WTC11 (cell line): ENCODE measurements around the gene SNIP1. TPM values are rescaled to one million over a fixed set of nuclear protein-coding genes. Genes with fewer than 3 reads are reported as not detected.
"Not testable (repeated sequence)": the region's sequence is repeated elsewhere in the genome, so short reads cannot be mapped to it uniquely, and the experiment has no call there.

Experiments
- ATAC-seq: fragments of 200-7000 bp; cut with Tn5 transposase; 2 replicates; pipeline ENCODE4 v1.10.0; 2021; ENCODE audit warnings: mild to moderate bottlenecking, moderate library complexity
- CTCF ChIA-PET: fragments of 300-600 bp; sonication (Branson Sonifier 250); formaldehyde crosslinking; loops from one replicate; lab custom pipeline; 2021; ENCODE audit warnings: antibody characterized with exemption; lab: Charles Lee
- POLR2A ChIA-PET: fragments of 350-600 bp; sonication (Branson Sonifier 250); formaldehyde crosslinking; loops from one replicate; lab custom pipeline; 2021; ENCODE audit warnings: antibody characterized with exemption; lab: Charles Lee
- DNase-seq: peaks from one replicate; pipeline ENCODE4 v3.0.0; 2021; ENCODE audit warnings: low spot score
- H3K27ac Mint-ChIP-seq: 2 replicates; pipeline ENCODE4 v1.8.0; 2021; ENCODE audit warnings: mixed read lengths
- H3K27me3 Mint-ChIP-seq: 2 replicates; pipeline ENCODE4 v1.8.0; 2021; ENCODE audit warnings: low read depth, mild to moderate bottlenecking, moderate library complexity, mixed read lengths
- H3K36me3 Mint-ChIP-seq: 2 replicates; pipeline ENCODE4 v1.8.0; 2021; ENCODE audit warnings: mixed read lengths
- H3K4me1 Mint-ChIP-seq: 2 replicates; pipeline ENCODE4 v1.8.0; 2022; ENCODE audit warnings: mixed read lengths
- H3K4me3 Mint-ChIP-seq: 2 replicates; pipeline ENCODE4 v1.8.0; 2021; ENCODE audit warnings: mild to moderate bottlenecking, moderate library complexity, mixed read lengths
- H3K9me3 Mint-ChIP-seq: 2 replicates; pipeline ENCODE4 v1.8.0; 2021; ENCODE audit warnings: mixed read lengths
- ATF1 ChIP-seq: sonication (generic); formaldehyde crosslinking; IDR thresholded peaks from 2 replicates; pipeline ENCODE4 v1.8.1; 2023; ENCODE audit warnings: mild to moderate bottlenecking, moderate library complexity, missing genetic modification reagents
- CREB1 ChIP-seq: sonication (generic); formaldehyde crosslinking; IDR thresholded peaks from 2 replicates; pipeline ENCODE4 v1.8.0; 2023; ENCODE audit warnings: mild to moderate bottlenecking, missing genetic modification reagents
- E2F4 ChIP-seq: sonication (generic); formaldehyde crosslinking; IDR thresholded peaks from 2 replicates; pipeline ENCODE4 v1.8.1; 2022; ENCODE audit warnings: low read depth, mild to moderate bottlenecking, moderate library complexity, missing genetic modification reagents, borderline replicate concordance
- FOXJ3 ChIP-seq: sonication (generic); formaldehyde crosslinking; IDR thresholded peaks from 2 replicates; pipeline ENCODE4 v1.9.0; 2021; ENCODE audit warnings: missing genetic modification reagents, mild to moderate bottlenecking, borderline replicate concordance
- HMGA2 ChIP-seq: fragments of 250-450 bp; sonication (Bioruptor Pico); IDR thresholded peaks from 2 replicates; pipeline ENCODE4 v1.4.0; 2021; ENCODE audit warnings: mild to moderate bottlenecking, moderate library complexity
- KAT7 ChIP-seq: sonication (generic); formaldehyde crosslinking; IDR thresholded peaks from 2 replicates; pipeline ENCODE4 v1.8.1; 2023; ENCODE audit warnings: missing genetic modification reagents, mild to moderate bottlenecking, borderline replicate concordance
- NFATC4 ChIP-seq: fragments of 250-450 bp; sonication (Bioruptor Pico); IDR thresholded peaks from 2 replicates; pipeline ENCODE4 v1.9.0; 2021; ENCODE audit warnings: mild to moderate bottlenecking
- NFYB ChIP-seq: sonication (generic); formaldehyde crosslinking; conservative IDR thresholded peaks from 2 replicates; pipeline ENCODE4 v1.8.0; 2022; ENCODE audit warnings: low read depth, missing genetic modification reagents
- NR3C1 ChIP-seq: sonication (generic); formaldehyde crosslinking; conservative IDR thresholded peaks from 2 replicates; pipeline ENCODE4 v1.8.1; 2023; ENCODE audit warnings: low read depth, mild to moderate bottlenecking, missing genetic modification reagents
- PRRX2 ChIP-seq: fragments of 250-450 bp; sonication (Bioruptor Pico); IDR thresholded peaks from 2 replicates; pipeline ENCODE4 v1.8.0; 2021; ENCODE audit warnings: mild to moderate bottlenecking
- STAT6 ChIP-seq: sonication (generic); formaldehyde crosslinking; conservative IDR thresholded peaks from 2 replicates; pipeline ENCODE4 v1.8.1; 2023; ENCODE audit warnings: mild to moderate bottlenecking, low read depth, missing genetic modification reagents, moderate library complexity
- ZNF219 ChIP-seq: sonication (generic); formaldehyde crosslinking; IDR thresholded peaks from 2 replicates; pipeline ENCODE4 v1.8.0; 2023; ENCODE audit warnings: missing genetic modification reagents, mild to moderate bottlenecking, borderline replicate concordance
- ZNF263 ChIP-seq: sonication (generic); formaldehyde crosslinking; IDR thresholded peaks from 2 replicates; pipeline ENCODE4 v1.8.1; 2022; ENCODE audit warnings: low read depth, mild to moderate bottlenecking, moderate library complexity, missing genetic modification reagents
- ZNF396 ChIP-seq: fragments of 250-450 bp; sonication (Bioruptor Pico); IDR thresholded peaks from 2 replicates; pipeline ENCODE4 v1.8.0; 2021; ENCODE audit warnings: mild to moderate bottlenecking, moderate library complexity, borderline replicate concordance
- ZNF416 ChIP-seq: fragments of 250-450 bp; sonication (Bioruptor Pico); IDR thresholded peaks from 2 replicates; pipeline ENCODE4 v1.9.0; 2021; ENCODE audit warnings: mild to moderate bottlenecking, inconsistent platforms
- total RNA-seq: library from RNA; stranded (reverse); gene quantifications from 3 replicates; pipeline ENCODE4 v1.2.3, GENCODE V29; 2021
- TF ChIP-seq, protein P1 (sequence below): sonication (generic); formaldehyde crosslinking; conservative IDR thresholded peaks from 2 replicates; pipeline ENCODE4 v1.8.1; 2022; ENCODE audit warnings: mild to moderate bottlenecking, missing genetic modification reagents

Gene SNIP1
- total RNA-seq, 1 experiment from 2014 or later: 18.3 TPM

DNA sequence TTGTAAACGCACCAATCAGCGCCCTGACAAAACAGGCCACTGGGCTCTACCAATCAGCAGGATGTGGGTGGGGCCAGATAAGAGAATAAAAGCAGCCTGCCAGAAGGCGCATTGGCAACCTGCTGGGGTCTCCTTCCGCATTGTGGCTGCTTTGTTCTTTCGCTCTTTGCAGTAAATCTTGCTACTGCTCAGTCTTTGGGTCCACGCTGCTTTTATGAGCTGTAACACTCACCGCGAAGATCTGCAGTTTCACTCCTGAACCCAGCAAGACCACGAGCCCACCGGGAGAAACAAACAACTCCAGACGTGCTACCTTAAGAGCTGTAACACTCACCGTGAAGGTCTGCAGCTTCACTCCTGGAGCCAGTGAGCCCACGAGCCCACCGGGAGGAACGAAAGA, 35.2 kb downstream of the SNIP1 start:
- H3K27me3 Mint-ChIP-seq, H3K36me3 Mint-ChIP-seq, H3K27ac Mint-ChIP-seq, DNase-seq, H3K4me3 Mint-ChIP-seq, CTCF ChIA-PET, ATAC-seq, POLR2A ChIA-PET: not testable (repeated sequence)
- peak; percentile 57 for TF ChIP-seq NFYB
- peaks cover 22% of the 10 kb centered on the region for H3K4me1 Mint-ChIP-seq
- peaks cover 15% of the 10 kb centered on the region for H3K9me3 Mint-ChIP-seq

DNA sequence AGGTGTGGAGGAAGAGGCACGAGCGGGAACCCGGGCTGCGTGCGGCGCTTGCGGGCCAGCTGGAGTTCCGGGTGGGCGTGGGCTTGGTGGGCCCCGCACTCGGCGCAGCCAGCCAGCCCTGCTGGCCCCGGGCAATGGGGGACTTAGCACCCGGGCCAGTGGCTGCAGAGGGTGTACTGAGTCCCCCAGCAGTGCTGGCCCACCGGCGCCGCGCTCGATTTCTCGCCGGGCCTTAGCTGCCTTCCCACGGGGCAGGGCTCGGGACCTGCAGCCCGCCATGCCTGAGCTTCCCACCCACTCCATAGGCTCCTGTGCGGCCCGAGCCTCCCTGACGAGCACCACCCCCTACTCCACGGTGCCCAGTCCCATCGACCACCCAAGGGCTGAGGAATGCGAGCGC, 35.9 kb downstream of the SNIP1 start:
- Mint-ChIP-seq H3K9me3 (peaks cover 15% of the 10 kb centered on the region), H3K4me1 (peaks cover 26% of the 10 kb centered on the region)
- H3K4me3 Mint-ChIP-seq, H3K36me3 Mint-ChIP-seq, H3K27me3 Mint-ChIP-seq, POLR2A ChIA-PET, CTCF ChIA-PET, DNase-seq, ATAC-seq, H3K27ac Mint-ChIP-seq: not testable (repeated sequence)

- no peak for ATAC-seq
- POLR2A ChIA-PET: no interaction called here
- TF ChIP-seq FOXJ3 (CRISPR knock-in tag): no peak
- TF ChIP-seq, all 79 proteins: peak for 0
- Mint-ChIP-seq H3K27me3 (0 out of 2 replicates have a peak, but pooled peaks cover 6% of the 10 kb centered on the region), H3K4me1 (peaks cover 27% of the 10 kb centered on the region), H3K4me3 (no peak overlapping the region), H3K27ac (no peak overlapping the region), H3K9me3 (peaks cover 11% of the 10 kb centered on the region), H3K36me3 (peaks cover 3% of the 10 kb centered on the region; the same call in 1 of the 2 replicates)
- no peak for DNase-seq
- CTCF ChIA-PET: no interaction called here
Observed at GRCh38 chr1:37517569-37517968, 36.5 kb downstream of the SNIP1 start.

- CTCF ChIA-PET: interaction anchor here (0.5 to 3.2 kb wide), 29 partner anchors 9 to 1675 kb away, joined by 3 to 53 read pairs (median 5); partner anchors contain the start of genes CDCA8, DNALI1, GNL2 and RSPO1
- Mint-ChIP-seq H3K27ac (peak overlapping the region; percentile 97), H3K36me3 (peaks cover 12% of the 10 kb centered on the region), H3K4me1 (peaks cover 27% of the 10 kb centered on the region), H3K27me3 (0 out of 2 replicates have a peak, but pooled peaks cover 6% of the 10 kb centered on the region), H3K4me3 (peak overlapping the region; percentile 79), H3K9me3 (peaks cover 11% of the 10 kb centered on the region)
- DNase-seq (no peak), ATAC-seq (no peak)
- TF ChIP-seq ATF1 (CRISPR knock-in tag) (no peak), HMGA2 (CRISPR knock-in tag) (no peak), ZNF396 (CRISPR knock-in tag) (no peak), ZNF263 (CRISPR knock-in tag) (no peak), FOXJ3 (CRISPR knock-in tag) (no peak), ZNF416 (CRISPR knock-in tag) (no peak), CREB1 (CRISPR knock-in tag) (no peak)
- POLR2A ChIA-PET: interaction anchor here (0.9 to 1.6 kb wide), 6 partner anchors 28 to 175 kb away, joined by 3 to 7 read pairs (median 4); partner anchors contain the start of genes DNALI1, SNIP1 and ZC3H12A
Observed at GRCh38 chr1:37515185-37516034, 38.7 kb downstream of the SNIP1 start.

- Mint-ChIP-seq H3K9me3 (peaks cover 8% of the 10 kb centered on the region), H3K36me3 (peaks cover 12% of the 10 kb centered on the region), H3K27me3 (0 out of 2 replicates have a peak, but pooled peaks cover 6% of the 10 kb centered on the region), H3K4me1 (peaks cover 26% of the 10 kb centered on the region), H3K4me3 (peak within 1 kb of the TSS; percentile 98), H3K27ac (peak within 1 kb of the TSS; percentile 97)
- POLR2A ChIA-PET: interaction anchor here (0.8 to 1.6 kb wide), 7 partner anchors 27 to 176 kb away, joined by 3 to 7 read pairs (median 4); partner anchors contain the start of genes DNALI1, SNIP1 and ZC3H12A
- peak; percentile 93 for ATAC-seq
- peak; percentile 81 for DNase-seq
- CTCF ChIA-PET: interaction anchor here (0.5 to 3.2 kb wide), 32 partner anchors 9 to 1676 kb away, joined by 3 to 53 read pairs (median 5); partner anchors contain the start of genes CDCA8, DNALI1, GNL2 and RSPO1
- TF ChIP-seq NFATC4: no peak
- no peak for TF ChIP-seq ZNF219 (CRISPR knock-in tag)
- no peak; the same call in 1 of the 2 replicates for TF ChIP-seq ATF1 (CRISPR knock-in tag)
- TF ChIP-seq KAT7 (CRISPR knock-in tag): no peak
- no peak for TF ChIP-seq PRRX2 (CRISPR knock-in tag)
- TF ChIP-seq, protein P1, sequence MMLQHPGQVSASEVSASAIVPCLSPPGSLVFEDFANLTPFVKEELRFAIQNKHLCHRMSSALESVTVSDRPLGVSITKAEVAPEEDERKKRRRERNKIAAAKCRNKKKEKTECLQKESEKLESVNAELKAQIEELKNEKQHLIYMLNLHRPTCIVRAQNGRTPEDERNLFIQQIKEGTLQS (CRISPR knock-in tag): no peak
- TF ChIP-seq E2F4: no peak
- no peak for TF ChIP-seq NR3C1
- TF ChIP-seq STAT6: no peak
Observed at GRCh38 chr1:37514350-37515184, 39.5 kb downstream of the SNIP1 start, which contains the start of gene MEAF6. TSS of gene MEAF6 (minus strand) at chr1:37514766. CDS start at chr1:37514746, 20 bp downstream.
